Panc1 (cell line): ENCODE results near the gene RRM2. TPM values are rescaled to one million over a fixed set of nuclear protein-coding genes. Genes with fewer than 3 reads are reported as not detected.
A peak's percentile ranks its signal among the peaks of the same experiment; 100 is the strongest.

ENCODE experiments used
- ATAC-seq: fragments of 200-7000 bp; cut with Tn5 transposase; 2 replicates; pipeline ENCODE4 v1.9.1; 2020; ENCODE audit warnings: mild to moderate bottlenecking, moderate library complexity
- BruUV-seq: library from RNA; stranded (reverse); fragments of 400-500 nt; replicated peaks from 2 replicates; lab custom pipeline; 2021; lab: Mats Ljungman, UMichigan
- CTCF ChIA-PET: fragments of 300-600 bp; sonication (Branson Sonifier 250); formaldehyde crosslinking; loops from one replicate; lab custom pipeline; 2022; ENCODE audit warnings: antibody characterized with exemption; lab: Charles Lee
- POLR2A ChIA-PET: fragments of 300-600 bp; sonication (Branson Sonifier 250); formaldehyde crosslinking; loops from one replicate; lab custom pipeline; 2022; ENCODE audit warnings: antibody characterized with exemption; lab: Charles Lee
- DNase-seq: peaks from one replicate; pipeline ENCODE4 v3.0.0-alpha.2; 2010; ENCODE audit warnings: low read depth, low spot score
- H3K27ac ChIP-seq: 2 replicates; pipeline ENCODE4 v1.5.1; 2011; ENCODE audit warnings: mild to moderate bottlenecking, low read length, inconsistent platforms
- H3K27me3 ChIP-seq: fragments of 200-500 bp; sonication (Bioruptor generic); 2 replicates; pipeline ENCODE4 v1.6.0; 2014; ENCODE audit warnings: low read length, inconsistent platforms; ENCODE audit not compliant: control insufficient read depth, insufficient read depth
- H3K36me3 ChIP-seq: fragments of 200-500 bp; sonication (Bioruptor generic); 2 replicates; pipeline ENCODE4 v1.5.1; 2014; ENCODE audit warnings: inconsistent platforms, mild to moderate bottlenecking, low read length, moderate library complexity; ENCODE audit not compliant: control insufficient read depth, insufficient read depth
- H3K4me1 ChIP-seq: 2 replicates; pipeline ENCODE4 v1.5.1; 2011; ENCODE audit warnings: inconsistent platforms, mild to moderate bottlenecking, low read length, moderate library complexity; ENCODE audit not compliant: control insufficient read depth, insufficient read depth
- H3K4me3 ChIP-seq, 2 experiments: 2 replicates each; pipeline ENCODE4 v1.5.1; 2011 to 2012; ENCODE audit warnings: low read depth in 2 of 2, low read length in 2 of 2, mild to moderate bottlenecking in 2 of 2, inconsistent platforms in 1 of 2, moderate library complexity in 1 of 2
- H3K9me3 ChIP-seq: fragments of 200-500 bp; sonication (Bioruptor generic); 2 replicates; pipeline ENCODE4 v1.5.1; 2014; ENCODE audit warnings: low read depth, mild to moderate bottlenecking, inconsistent platforms, low read length, moderate library complexity; ENCODE audit not compliant: control insufficient read depth, insufficient read depth
- POLR2AphosphoS5 ChIP-seq: IDR thresholded peaks from 2 replicates; pipeline ENCODE4 v1.6.1; 2012; ENCODE audit warnings: mild to moderate bottlenecking, low read depth, low read length, moderate library complexity
- REST ChIP-seq, 2 experiments: IDR thresholded peaks; 2 replicates each; pipeline ENCODE4 v1.6.1; 2011 to 2012; ENCODE audit warnings: low read depth in 2 of 2, control low read depth in 1 of 2, low read length in 1 of 2, mild to moderate bottlenecking in 1 of 2, moderate library complexity in 1 of 2; ENCODE audit not compliant: insufficient read depth in 1 of 2
- SIN3A ChIP-seq: IDR thresholded peaks from 2 replicates; pipeline ENCODE4 v1.6.1; 2012; ENCODE audit warnings: low read depth, mild to moderate bottlenecking, low read length, moderate library complexity, borderline replicate concordance; ENCODE audit not compliant: insufficient read depth
- TCF7L2 ChIP-seq: IDR thresholded peaks from 2 replicates; pipeline ENCODE4 v1.6.1; 2011; ENCODE audit warnings: mild to moderate bottlenecking, low read depth, low read length, inconsistent platforms
- in situ Hi-C: cut with HindIII; loops from 2 replicates; pipeline ENCODE4 v1.10.0; 2016; ENCODE audit warnings: low sequenced_read_pairs, low pct_unique_long_range_greater_than_20kb
- intact Hi-C: fragments of 100-400 bp; cut with micrococcal nuclease; formaldehyde crosslinking; loops from one replicate; pipeline ENCODE4 v1.10.0; 2022; ENCODE audit not compliant: unreplicated experiment
- total RNA-seq: library from RNA; stranded (reverse); gene quantifications from one replicate; pipeline ENCODE4 v1.2.1, GENCODE V29; 2021; ENCODE audit not compliant: unreplicated experiment
- TF ChIP-seq, protein P1 (sequence below): fragments of 450-650 bp; IDR thresholded peaks from 2 replicates; pipeline ENCODE4 v1.5.1; 2017; ENCODE audit warnings: mild to moderate bottlenecking

RRM2 gene
- total RNA-seq, 1 experiment from 2014 or later: 294 TPM

- TF ChIP-seq POLR2AphosphoS5 (no peak), SIN3A (no peak), TCF7L2 (no peak), REST (IDR thresholded peaks at IDR 0.05; ENCODE audit: insufficient read depth in 1 of 2, low read depth in 2 of 2, low read length in 1 of 2) (no peak)
- TF ChIP-seq, protein P1, sequence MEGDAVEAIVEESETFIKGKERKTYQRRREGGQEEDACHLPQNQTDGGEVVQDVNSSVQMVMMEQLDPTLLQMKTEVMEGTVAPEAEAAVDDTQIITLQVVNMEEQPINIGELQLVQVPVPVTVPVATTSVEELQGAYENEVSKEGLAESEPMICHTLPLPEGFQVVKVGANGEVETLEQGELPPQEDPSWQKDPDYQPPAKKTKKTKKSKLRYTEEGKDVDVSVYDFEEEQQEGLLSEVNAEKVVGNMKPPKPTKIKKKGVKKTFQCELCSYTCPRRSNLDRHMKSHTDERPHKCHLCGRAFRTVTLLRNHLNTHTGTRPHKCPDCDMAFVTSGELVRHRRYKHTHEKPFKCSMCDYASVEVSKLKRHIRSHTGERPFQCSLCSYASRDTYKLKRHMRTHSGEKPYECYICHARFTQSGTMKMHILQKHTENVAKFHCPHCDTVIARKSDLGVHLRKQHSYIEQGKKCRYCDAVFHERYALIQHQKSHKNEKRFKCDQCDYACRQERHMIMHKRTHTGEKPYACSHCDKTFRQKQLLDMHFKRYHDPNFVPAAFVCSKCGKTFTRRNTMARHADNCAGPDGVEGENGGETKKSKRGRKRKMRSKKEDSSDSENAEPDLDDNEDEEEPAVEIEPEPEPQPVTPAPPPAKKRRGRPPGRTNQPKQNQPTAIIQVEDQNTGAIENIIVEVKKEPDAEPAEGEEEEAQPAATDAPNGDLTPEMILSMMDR: no peak
- H3K27me3 ChIP-seq: no peaks in the 10 kb centered on the region
- BruUV-seq: no TSS peak
- no peaks in the 10 kb centered on the region for H3K36me3 ChIP-seq
- intact Hi-C loops (no loop called here), in situ Hi-C loops (no loop called here)
- DNase-seq (no peak), ATAC-seq (no peak; the same call in 1 of the 2 replicates)
- peak overlapping the region; percentile 58 for H3K27ac ChIP-seq
- peak overlapping the region; percentile 41 to 61 for H3K4me3 ChIP-seq
- no peaks in the 10 kb centered on the region for H3K9me3 ChIP-seq
- ChIA-PET POLR2A (no interaction called here), CTCF (interaction anchor here (1.0 to 1.3 kb wide), 2 partner anchors 17 to 355 kb away, joined by 4 read pairs; no protein-coding TSS in a partner anchor)
- peaks cover 21% of the 10 kb centered on the region for H3K4me1 ChIP-seq
These were observed 41.8 kb upstream of the RRM2 start for GRCh38 chr2:10080536-10081304.

- CTCF ChIA-PET: interaction anchor here (0.8 to 1.1 kb wide), 2 partner anchors 14 to 94 kb away, joined by 4 to 6 read pairs; no protein-coding TSS in a partner anchor
- POLR2A ChIA-PET: no interaction called here
- no peak overlapping the region for H3K4me3 ChIP-seq
- DNase-seq: no peak
- H3K36me3 ChIP-seq: no peaks in the 10 kb centered on the region
- TF ChIP-seq TCF7L2: no peak
- no peak for TF ChIP-seq REST (IDR thresholded peaks at IDR 0.05; ENCODE audit: insufficient read depth in 1 of 2, low read depth in 2 of 2, low read length in 1 of 2)
- TF ChIP-seq, protein P1: no peak
- TF ChIP-seq POLR2AphosphoS5: no peak
- TF ChIP-seq SIN3A: no peak
- intact Hi-C loops (no loop called here), in situ Hi-C loops (no loop called here)
- no TSS peak for BruUV-seq
- ATAC-seq: no peak
- peaks cover 20% of the 10 kb centered on the region for H3K4me1 ChIP-seq
- no peaks in the 10 kb centered on the region for H3K9me3 ChIP-seq
- H3K27ac ChIP-seq: no peak overlapping the region
- H3K27me3 ChIP-seq: no peaks in the 10 kb centered on the region
These were observed 39.5 kb upstream of the RRM2 start for GRCh38 chr2:10083046-10083445.
